GM21717 (cell line): ENCODE data around the gene CHCHD4.

Source experiments
- ATAC-seq: cut with Tn5 transposase; IDR thresholded peaks from one replicate; pipeline ENCODE4 v1.9.1; 2021; ENCODE audit warnings: mild to moderate bottlenecking, moderate library complexity; ENCODE audit not compliant: unreplicated experiment

CHCHD4 gene

DNA sequence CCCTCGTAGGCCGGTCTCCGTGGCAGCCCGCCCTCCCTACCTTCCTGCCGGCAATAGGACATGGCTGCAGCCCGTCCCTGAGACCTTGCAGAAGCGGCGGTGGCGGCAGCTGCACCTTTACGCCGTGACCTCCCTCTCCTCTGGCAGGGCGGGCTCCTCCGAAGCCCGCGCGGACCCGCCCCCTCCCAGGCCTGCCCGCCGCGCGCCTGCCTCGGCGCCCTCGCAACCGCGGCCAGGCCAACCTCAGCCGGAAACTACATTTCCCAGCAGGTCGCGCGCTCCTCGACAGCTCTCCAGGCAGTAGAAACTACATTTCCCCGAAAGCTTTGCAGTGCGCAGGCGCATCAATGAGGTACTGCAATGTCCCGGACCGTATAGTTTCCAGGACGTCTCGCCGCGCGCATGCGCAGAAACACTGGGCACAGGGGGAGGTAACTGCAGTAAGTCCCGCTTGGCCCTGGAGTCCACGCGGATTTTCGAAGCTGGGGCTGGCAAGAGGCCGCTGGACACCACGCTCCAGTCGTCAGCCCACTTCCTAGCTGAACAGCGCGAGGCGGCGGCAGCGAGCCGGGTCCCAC is at the start of gene CHCHD4, which contains the start of gene TMEM43:
CHCHD4 (minus strand) TSS at position 256 of the 578 bp plus-strand sequence; CDS start at position 62, 194 bp downstream.
TMEM43 (plus strand) TSS at position 438 of the 578 bp plus-strand sequence. CDS start 142 bp downstream, outside the sequence.
- ATAC-seq, result peak; percentile 86

DNA sequence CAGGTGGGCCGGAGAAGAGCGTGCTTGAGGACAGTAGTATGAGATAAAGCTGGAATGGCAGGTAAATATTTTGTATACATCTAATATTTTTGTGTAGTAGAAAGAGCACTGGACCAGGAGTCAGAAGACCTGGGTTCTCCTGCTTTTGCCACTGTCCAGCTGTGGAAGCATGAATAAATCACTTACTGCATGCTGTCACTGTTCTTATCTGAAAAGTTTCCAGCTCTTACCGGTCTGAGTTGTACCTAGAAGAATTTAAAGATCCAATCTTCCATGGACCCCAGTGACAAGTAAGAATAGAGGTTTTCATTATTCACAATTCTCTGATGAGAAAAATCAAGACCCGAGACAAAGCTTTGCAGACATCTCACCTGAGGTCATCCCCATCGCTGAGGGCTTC is 47.8 kb upstream of the CHCHD4 start:
- no peak for ATAC-seq

- no peak for ATAC-seq
Observed at GRCh38 chr3:14170531-14171159, 46.0 kb upstream of the CHCHD4 start.

DNA sequence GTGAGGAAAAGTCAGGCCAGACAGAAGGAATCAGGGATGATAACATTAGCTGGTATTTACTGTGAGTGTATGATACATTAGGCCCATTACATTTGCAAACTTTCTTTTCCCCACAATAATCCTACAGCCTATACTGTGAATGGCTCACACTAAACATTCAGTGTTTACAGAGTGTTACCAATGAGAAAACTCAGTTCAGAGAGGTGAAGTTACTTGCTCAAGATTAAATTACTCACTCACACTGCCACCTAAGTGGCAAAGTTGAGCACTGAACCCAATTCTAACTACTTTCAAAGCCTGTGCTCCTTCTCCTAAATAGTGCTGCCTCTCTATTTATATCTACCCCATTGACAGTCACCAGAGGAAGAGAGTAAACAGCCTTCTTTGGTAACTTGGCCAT is 45.2 kb upstream of the CHCHD4 start:
- no peak for ATAC-seq

GRCh38 chr3:14169435-14169834 is 44.8 kb upstream of the CHCHD4 start:
- ATAC-seq, result no peak

- no peak for ATAC-seq
Observed at GRCh38 chr3:14166877-14167603, 42.4 kb upstream of the CHCHD4 start.

- ATAC-seq, result no peak
Observed at GRCh38 chr3:14162178-14162577, 37.5 kb upstream of the CHCHD4 start.

DNA sequence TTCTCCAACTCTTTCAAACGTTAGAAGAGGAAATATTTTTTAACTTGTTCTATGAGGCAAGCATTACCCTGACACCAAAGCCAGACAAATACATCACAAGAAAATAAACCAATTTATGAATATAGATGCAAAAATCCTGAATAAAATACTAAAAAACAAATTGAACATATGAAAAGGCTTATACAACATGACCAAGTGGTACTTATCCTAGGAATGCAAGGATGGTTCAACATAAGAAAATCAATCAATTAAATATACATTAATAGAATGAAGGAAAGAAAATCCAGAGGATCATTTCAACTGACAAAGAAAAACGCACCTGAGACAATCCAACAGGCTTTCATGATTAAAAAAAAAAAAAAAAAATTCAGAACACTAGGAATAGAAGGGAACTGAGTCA is 36.6 kb upstream of the CHCHD4 start:
- ATAC-seq, result no peak

DNA sequence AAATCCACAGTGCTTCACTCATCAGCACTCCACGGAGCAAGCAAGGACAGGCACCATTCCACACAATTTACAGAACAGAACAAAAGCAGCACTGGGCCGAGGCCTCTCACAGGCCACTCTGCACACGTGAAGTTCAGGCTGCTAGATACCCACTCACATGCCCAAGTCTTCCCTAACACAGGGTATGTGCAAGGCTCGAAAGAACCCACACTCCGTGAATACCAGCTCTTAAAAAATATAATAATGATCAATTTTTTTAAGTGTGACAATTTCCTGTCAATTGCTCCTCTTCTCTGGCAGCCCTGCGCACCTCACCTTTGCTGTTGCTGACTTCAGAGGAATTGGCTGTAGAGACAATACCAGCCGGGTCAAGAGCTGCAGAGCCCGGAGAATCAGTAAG is 34.8 kb upstream of the CHCHD4 start:
- no peak for ATAC-seq

- ATAC-seq, result no peak
Observed at GRCh38 chr3:14158370-14158769, 33.7 kb upstream of the CHCHD4 start.

GRCh38 chr3:14157951-14158350 is 33.3 kb upstream of the CHCHD4 start:
- no peak for ATAC-seq

DNA sequence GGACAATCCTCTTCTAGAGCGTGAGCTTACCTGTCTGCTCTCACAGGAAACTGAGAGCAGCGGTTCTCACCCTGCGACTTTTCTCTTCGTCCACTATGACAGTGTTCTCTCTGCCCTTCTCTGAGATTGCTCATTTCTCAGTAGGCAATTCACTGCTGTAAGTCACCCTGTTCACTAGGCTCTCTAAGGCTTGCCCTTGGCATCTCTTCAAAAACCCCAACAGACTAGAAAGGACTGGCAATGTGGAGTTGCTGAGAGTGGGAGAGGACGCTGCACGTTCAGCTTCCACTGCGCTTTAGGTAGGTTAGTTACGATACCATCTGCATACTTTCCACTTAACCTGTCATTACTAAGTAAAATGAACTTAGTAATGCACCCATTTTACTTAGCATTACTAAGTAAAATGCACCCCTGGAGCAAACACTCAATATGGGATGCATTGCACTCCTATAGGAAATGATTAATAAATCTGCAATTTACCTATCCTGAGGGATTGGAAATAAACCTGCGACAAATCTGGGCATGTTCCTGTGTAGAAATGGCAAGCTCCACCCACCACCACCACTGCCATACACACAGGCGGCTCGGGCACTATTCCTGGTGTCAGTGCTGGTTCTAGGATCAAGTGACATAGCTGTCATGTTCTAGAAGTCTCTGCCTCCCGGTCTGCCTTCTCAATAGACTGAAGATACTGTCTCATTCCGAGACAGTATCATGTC is 32.3 kb upstream of the CHCHD4 start:
- ATAC-seq, result no peak

- ATAC-seq, result no peak
Observed at GRCh38 chr3:14156201-14156600, 31.5 kb upstream of the CHCHD4 start.

DNA sequence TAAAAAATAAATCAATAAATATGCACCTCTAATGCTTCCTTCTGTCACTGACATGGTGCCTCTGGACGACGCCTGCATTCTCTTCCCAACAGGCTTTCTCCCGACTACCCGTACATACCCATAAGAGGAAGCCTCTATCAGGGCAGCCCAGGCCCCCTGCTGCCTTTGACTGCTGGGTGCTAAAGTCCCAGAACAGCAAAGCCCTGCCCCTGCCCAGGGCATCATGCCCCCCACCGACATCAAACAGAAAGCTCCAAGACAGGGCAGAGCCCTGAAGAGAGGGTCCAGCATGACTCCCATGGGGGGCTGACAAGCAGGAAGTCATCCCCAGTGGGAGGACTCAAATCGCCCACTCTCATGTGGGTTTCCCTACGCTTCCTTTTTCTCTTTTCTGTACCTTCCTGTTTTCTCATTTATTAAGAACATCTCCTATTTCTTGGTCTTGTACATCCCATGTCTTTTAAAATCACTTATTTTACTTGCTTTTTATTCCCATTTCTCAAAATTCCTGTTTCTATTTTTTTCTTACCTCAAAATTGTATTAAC is 30.3 kb upstream of the CHCHD4 start:
- no peak for ATAC-seq

DNA sequence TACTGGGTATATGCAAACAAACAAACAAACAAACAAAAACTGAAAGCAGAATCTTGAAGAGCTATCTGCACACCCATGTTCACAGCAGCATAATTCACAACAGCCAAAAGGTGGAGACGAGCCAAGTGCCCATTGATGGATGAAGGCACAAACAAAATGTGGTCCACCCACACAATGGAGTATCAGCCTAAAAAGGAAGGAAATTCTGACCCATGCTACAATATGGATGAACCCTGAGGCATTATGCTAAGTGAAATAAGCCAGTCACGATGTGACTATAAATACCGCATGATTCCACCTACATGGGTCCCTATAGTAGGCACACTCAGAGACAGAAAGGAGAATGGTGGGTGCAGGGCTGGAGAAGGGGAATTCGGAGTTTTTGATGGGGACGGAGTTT is 29.6 kb upstream of the CHCHD4 start:
- no peak for ATAC-seq

DNA sequence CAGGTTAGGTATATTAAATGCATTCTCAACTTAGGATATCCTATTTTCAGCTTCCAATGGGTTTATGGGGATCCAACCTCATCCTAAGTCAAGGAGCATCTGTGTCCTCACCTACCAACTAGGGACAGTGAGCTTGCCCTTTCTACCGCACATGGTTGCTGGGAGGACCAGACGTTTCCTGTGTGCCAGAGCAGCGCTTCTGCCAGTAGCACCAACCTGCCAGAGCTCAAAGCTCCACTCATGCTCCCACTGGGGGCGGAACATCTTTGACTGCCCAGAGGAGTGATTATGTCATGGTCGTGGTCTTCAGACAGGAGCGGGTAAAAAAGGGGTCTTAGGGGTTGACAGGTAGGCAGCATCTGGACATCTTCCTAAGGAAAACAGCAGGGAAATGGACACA is 29.0 kb upstream of the CHCHD4 start:
- no peak for ATAC-seq

- no peak for ATAC-seq
Observed at GRCh38 chr3:14152963-14153355, 28.3 kb upstream of the CHCHD4 start.

DNA sequence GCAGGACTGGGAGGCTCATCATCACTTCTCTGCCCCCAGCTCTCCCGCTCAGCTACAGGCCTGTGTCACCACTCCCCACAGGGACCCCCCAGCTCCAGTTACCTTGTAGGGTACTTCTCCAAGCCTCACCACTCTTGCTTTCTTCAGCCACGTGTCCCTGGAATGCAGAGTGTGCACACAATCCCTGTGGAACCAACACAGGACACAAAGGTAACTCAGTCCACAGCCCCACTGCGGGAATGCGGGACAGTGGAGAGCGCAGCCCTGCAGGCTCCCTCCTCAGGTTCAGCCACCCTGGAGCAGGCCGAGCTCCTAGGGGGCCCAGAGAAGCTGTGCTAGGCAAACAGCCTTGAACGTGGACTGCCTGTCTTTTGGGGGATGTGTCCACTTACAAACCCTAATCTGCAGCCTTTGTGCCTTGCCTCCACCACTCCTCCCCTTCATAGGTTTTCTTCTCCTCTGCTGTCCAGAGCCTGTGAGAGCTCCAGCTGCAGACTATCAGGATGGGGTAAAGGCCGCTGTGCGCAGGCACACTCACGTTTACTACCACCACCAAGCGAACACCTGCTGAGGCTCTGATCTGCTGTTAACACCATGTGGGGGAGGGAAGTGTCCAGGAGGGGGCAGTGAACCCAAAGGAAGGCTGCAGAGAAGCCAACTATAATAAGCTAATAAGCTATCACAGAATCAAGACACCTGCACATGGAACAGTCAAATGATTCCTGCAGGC is 27.7 kb upstream of the CHCHD4 start:
- ATAC-seq, result no peak

- no peak for ATAC-seq
Observed at GRCh38 chr3:14151471-14152083, 26.9 kb upstream of the CHCHD4 start.
